Psoas muscle (tissue), 8 donors: ENCODE results near the gene GLB1L2. TPM values are rescaled to one million over a fixed set of nuclear protein-coding genes. Genes with fewer than 3 reads are reported as not detected.

Source experiments
- ATAC-seq, 4 donors: fragments of 200-7000 bp; cut with Tn5 transposase; one replicate each; pipeline ENCODE4 v1.9.1; 2020; ENCODE audit warnings: moderate library complexity in 3 of 4, mild to moderate bottlenecking in 2 of 4
- DNase-seq, 2 donors: peaks; one replicate each; pipeline ENCODE4 v3.0.0-alpha.2; 2020
- H3K27ac ChIP-seq: fragments of 200-600 bp; one replicate; pipeline ENCODE4 v1.8.0; 2022
- H3K27me3 ChIP-seq, 3 donors: fragments of 200-600 bp in 1 of 3; one replicate each; pipeline versions ENCODE4 v1.6.1 to v1.8.0; 2013 to 2022; ENCODE audit warnings: low read length in 2 of 3, mild to moderate bottlenecking in 2 of 3, moderate library complexity in 1 of 3; ENCODE audit not compliant: insufficient read depth in 3 of 3
- H3K36me3 ChIP-seq, 2 donors: fragments of 200-600 bp in 1 of 2; one replicate each; pipeline versions ENCODE4 v1.6.1 to v1.8.0; 2013 to 2022; ENCODE audit warnings: low read depth in 1 of 2, mild to moderate bottlenecking in 1 of 2, moderate library complexity in 1 of 2; ENCODE audit not compliant: insufficient read depth in 1 of 2
- H3K4me1 ChIP-seq: fragments of 200-600 bp; one replicate; pipeline ENCODE4 v1.8.0; 2022
- H3K4me3 ChIP-seq: fragments of 200-600 bp; one replicate; pipeline ENCODE4 v1.8.0; 2022; ENCODE audit warnings: mild to moderate bottlenecking
- H3K9me3 ChIP-seq: fragments of 200-600 bp; one replicate; pipeline ENCODE4 v1.8.0; 2022
- CTCF ChIP-seq: fragments of 200-600 bp; IDR thresholded peaks from one replicate; pipeline ENCODE4 v1.8.0; 2022; ENCODE audit warnings: antibody characterized with exemption
- WGBS, 3 donors: extraction: QIAGEN DNeasy Blood & Tissue Kit; methylation state at CpG; one replicate each; pipeline versions ENCODE4 v1.1.6 to v1.1.7; 2013; 5-methylcytosine and 5-hydroxymethylcytosine counted together
- intact Hi-C, 2 donors: fragments of 100-400 bp; cut with DNase I; formaldehyde crosslinking; loops; one replicate each; pipeline versions ENCODE4 v1.11.0 to v1.14.2; 2022
- polyA plus RNA-seq, 3 donors: library from polyadenylated mRNA; stranded (reverse); fragments of 200-250 nt; gene quantifications; one replicate each; pipeline ENCODE4 v1.2.3, GENCODE V29; 2013
- total RNA-seq, 4 donors: library from RNA; stranded (reverse); fragmentation: NEBNext Ultra II Directional in 2 of 4; extraction: Animal tissue kit (Norgen Biotek cat#: 25700) in 2 of 4; gene quantifications; one replicate each; pipeline versions ENCODE4 v1.2.1 to v1.2.4, GENCODE V29; 2021 to 2023
- donor health status: healthy with polysubstance abuse.
- donor health status: DM: no; HTN: no; CAD: no; lungs with moderate emphysema.
- donor health status: Bipolar disorder and iron deficiency.
- donor health status: healthy.
- donor health status: DM: yes; HTN: yes; CAD: no.
- donor health status: DM: no; HTN: no; CAD: no.
- donor health status: DM: no; HTN: no; CAD: no.
- donor health status: DM: yes; HTN: yes; CAD: no.

The GLB1L2 gene
- total and polyA plus RNA-seq, 7 donors: 0.14 to 1.5 (median 0.91) TPM

GRCh38 chr11:134389464-134390180 lies 57.8 kb downstream of the GLB1L2 start:
- Histone ChIP-seq H3K36me3 (no peaks in the 10 kb centered on the region), H3K4me3 (no peak overlapping the region), H3K9me3 (no peaks in the 10 kb centered on the region), H3K4me1 (no peaks in the 10 kb centered on the region), H3K27ac (no peak overlapping the region), H3K27me3 (peaks cover 0 to 22% (median 7%) of the 10 kb centered on the region in 3 donors)
- WGBS, 3 donors: 84 to 85% (median 84%) methylated on average over 25 of the region's 25 CpGs
- DNase-seq (no peak), ATAC-seq (no peak)
- TF ChIP-seq CTCF: no peak
- intact Hi-C loops: no loop called here

- H3K4me3 ChIP-seq: no peak overlapping the region
- DNase-seq: no peak
- intact Hi-C loops: no loop called here
- H3K27ac ChIP-seq: no peak overlapping the region
- no peaks in the 10 kb centered on the region for H3K4me1 ChIP-seq
- no peak for TF ChIP-seq CTCF
- H3K9me3 ChIP-seq: no peaks in the 10 kb centered on the region
- no peak for ATAC-seq
- WGBS, 3 donors: 61 to 67% (median 65%) methylated on average over 15 of the region's 15 CpGs
- no peaks in the 10 kb centered on the region for H3K36me3 ChIP-seq
- peaks cover 0 to 11% (median 5%) of the 10 kb centered on the region in 3 donors for H3K27me3 ChIP-seq
Observed at GRCh38 chr11:134390706-134391569, 59.1 kb downstream of the GLB1L2 start.

GRCh38 chr11:134391656-134392055 lies 59.9 kb downstream of the GLB1L2 start:
- TF ChIP-seq CTCF: no peak
- WGBS, 3 donors: 76 to 83% (median 77%) methylated on average over 10 to 13 of the region's 13 CpGs
- Histone ChIP-seq H3K9me3 (no peaks in the 10 kb centered on the region), H3K27ac (no peak overlapping the region), H3K27me3 (peaks cover 0 to 11% (median 9%) of the 10 kb centered on the region in 3 donors), H3K36me3 (no peaks in the 10 kb centered on the region), H3K4me1 (no peaks in the 10 kb centered on the region), H3K4me3 (no peak overlapping the region)
- ATAC-seq (no peak), DNase-seq (no peak)
- intact Hi-C loops: no loop called here

- 80 to 84% (median 84%) methylated on average over 21 of the region's 21 CpGs for WGBS, 3 donors
- H3K27me3 ChIP-seq: peaks cover 0 to 13% (median 11%) of the 10 kb centered on the region in 3 donors
Observed at GRCh38 chr11:134392953-134393615, 61.3 kb downstream of the GLB1L2 start.

More at GRCh38 chr11:134392953-134393615, 61.3 kb downstream of the GLB1L2 start:
- ATAC-seq: no peak
- H3K4me1 ChIP-seq: no peaks in the 10 kb centered on the region
- intact Hi-C loops: no loop called here
- no peak for TF ChIP-seq CTCF
- no peak for DNase-seq
- no peaks in the 10 kb centered on the region for H3K9me3 ChIP-seq
- no peak overlapping the region for H3K27ac ChIP-seq
- no peaks in the 10 kb centered on the region for H3K36me3 ChIP-seq
- no peak overlapping the region for H3K4me3 ChIP-seq
